Germinal center (tissue), 1 donor: Measurements from ENCODE around the gene FAM83C.

Experiments used
- DNase-seq: peaks from one replicate; pipeline ENCODE4 v3.0.0; 2012; ENCODE audit warnings: mixed read lengths, low spot score

FAM83C gene

DNA sequence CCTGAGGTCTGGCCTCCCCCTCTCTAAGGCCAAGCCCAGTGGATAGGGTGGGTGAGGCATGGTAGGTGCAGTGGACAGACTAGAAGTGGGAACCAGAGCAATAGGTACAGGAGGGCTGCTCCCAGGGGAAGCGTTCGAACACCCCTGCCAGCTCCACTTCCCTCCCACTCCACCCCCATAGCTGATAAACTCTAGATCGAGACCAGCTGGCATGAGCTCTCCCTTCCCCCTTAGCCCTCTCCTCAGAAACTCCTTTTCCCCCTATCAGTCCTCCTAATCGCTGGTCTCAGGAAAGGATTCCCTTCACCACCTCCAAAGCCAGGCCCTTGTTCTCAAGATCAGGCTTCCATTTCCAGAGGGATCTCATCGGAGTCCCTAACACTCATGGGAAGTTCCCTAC is 6.0 kb upstream of the FAM83C start:
- DNase-seq, result no peak

DNA sequence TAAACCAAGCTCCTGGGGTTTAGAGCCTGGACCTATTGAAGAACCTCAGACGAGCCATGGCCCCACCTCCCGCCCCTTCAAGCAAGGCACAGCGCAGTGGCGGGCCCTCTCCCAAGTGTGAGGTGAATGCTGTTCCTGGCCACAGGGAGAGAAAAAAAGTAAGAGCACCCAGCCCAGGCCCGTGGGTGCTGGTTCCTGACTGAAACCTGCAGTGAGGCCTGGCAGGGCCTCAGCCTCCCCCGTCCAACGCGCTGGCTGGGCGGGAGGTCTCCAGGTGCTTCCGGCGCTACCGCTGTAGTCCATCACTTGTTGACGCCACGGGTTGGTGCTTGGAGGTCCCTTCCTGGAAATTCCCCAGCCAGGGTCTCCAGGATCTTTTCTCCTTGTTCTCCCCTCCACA is 5.5 kb upstream of the FAM83C start:
- DNase-seq, result no peak

DNA sequence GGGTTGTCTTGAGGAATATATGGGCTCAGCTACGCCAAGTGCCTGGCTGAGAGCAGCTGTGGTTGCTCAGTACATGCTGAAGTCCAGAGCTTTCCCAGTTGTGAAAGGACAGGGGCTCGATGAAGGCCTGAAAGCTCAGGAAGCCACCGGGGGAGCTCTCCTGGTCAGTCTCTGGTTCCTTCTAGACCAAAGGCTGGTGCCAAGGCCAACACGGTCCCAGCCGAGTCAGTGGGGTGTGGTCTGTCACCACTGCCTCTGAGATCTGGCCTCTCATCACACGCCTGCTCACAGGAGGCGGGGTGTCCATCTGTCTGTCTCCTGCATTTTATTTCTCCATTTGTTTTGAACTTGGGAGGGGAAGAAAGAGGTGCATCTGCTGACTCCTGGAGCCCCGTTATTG is 4.9 kb upstream of the FAM83C start:
- DNase-seq, result no peak

DNA sequence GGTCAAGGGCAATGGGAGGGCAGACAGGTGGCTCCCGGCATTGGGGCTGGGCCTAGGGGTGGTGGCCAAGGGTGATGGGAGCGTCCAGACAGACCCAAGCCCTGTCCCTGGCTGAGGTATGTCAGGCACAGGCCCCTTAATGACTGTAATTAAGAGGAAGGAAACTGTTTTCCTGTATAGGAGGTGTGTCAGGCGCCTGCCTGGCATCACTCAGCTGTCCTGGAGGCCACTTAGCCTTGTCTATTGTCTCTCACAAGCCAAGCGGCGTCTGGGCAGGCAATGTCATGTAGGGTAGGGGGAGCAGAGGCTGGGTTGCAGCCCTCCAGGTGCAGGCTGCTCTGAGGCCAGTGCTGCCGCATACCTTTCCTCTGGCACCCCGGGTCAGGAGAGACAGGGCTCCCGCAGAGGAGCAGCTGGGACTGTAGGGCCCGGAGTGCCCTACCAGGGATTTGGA is 3.9 kb upstream of the FAM83C start:
- no peak for DNase-seq

DNA sequence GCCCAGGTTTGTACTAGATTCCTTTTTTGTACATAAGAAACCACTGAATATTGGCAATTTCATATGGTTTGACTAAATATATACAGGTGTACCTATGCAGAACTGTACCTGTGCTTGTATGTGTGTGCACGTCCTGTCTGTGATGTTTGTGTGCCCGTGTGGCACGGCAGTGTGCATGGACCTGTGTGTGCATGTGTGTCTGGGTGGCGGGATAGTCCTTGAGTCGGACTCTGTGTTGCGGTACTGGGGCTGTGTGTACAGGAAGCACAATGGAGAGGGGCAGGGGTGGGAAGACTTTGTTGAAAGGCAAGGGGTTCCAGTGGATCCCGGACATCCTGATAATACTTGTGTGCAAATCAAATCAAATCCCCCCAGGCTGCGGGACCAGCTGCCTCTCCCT is 3.4 kb upstream of the FAM83C start:
- no peak for DNase-seq

DNA sequence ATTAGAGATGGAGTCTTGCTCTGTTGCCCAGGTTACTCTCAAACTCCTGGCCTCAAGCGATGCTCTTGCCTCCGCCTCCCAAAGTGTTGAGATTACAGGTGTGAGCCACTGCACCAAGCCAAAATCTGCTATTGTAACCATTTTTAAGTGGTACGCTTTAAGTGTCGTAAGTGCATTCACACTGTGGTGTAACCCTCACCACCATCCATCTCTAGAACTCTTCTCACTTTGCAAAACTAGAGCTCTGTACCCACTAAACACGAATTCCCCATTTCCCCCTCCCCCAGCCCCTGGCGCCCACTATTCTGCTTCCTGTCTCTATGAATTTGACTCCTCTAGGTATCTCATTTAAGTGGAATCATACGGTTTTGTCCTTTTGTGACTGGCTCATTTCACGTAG is 2.8 kb upstream of the FAM83C start:
- DNase-seq, result no peak

DNA sequence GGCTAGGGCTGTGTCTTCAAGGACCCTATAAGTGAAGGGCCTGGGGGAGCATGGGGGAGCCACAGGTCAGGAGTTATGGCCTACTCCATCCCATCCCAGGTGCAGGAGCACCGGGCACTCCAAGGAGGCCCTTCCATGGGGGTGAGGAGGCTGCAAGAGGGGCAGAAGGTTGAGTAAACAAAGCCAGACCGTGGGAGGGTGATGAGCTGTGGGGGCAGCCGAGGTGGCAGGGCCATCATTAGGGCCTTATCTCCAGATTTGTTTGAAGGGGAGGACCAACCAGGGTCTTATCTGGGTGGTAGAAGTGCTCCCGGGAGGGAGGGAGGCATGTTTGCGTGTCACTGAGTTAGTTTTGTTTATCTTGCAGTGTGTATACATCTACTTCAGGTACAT is 2.1 kb upstream of the FAM83C start:
- no peak for DNase-seq

DNA sequence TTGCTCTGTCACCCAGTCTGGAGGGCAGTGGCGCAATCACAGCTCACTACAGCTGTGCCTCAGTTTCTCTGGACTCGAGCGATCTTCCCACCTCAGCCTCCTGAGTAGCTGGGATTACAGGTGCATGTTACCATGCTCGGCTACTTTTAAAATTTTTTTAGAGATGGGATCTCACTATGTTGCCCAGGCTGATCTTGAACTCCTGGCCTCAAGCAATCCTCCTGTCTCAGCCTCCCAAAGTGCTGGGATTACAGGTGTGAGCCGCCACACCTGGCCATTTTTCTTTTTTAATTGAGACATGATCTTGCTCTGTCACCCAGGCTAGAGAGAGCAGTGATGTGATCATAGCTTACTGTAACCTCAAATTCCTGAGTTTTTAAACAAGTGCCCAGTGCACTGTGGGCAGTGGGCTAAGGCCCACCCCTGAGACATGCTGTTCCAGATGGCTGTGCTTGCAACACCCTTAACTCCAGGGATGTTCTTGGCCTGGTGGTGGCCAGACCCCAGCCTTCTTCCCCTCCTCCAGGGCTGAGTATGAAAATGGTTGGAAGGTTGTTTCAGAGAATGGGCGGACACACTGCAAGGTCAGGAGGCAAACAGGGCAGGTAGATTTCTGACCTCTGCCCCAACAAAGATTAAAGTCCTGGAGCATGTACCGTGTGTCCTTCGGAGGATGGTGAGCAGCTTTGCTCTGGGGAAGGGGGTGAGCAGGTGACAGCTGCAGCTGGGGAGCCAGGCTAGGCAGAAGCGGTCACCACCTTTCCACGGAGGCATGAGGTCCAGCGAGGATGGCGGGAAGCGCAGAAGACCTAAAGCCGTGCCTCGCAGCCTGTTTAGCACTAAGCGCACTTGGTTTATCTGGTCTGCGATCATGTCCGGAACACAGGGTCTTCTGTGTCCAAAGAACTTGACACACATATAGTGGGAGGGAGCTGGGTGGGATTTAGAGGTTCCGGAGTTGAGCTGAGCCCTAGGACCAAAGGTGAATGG is 1.4 kb upstream of the FAM83C start:
- DNase-seq, result no peak

DNA sequence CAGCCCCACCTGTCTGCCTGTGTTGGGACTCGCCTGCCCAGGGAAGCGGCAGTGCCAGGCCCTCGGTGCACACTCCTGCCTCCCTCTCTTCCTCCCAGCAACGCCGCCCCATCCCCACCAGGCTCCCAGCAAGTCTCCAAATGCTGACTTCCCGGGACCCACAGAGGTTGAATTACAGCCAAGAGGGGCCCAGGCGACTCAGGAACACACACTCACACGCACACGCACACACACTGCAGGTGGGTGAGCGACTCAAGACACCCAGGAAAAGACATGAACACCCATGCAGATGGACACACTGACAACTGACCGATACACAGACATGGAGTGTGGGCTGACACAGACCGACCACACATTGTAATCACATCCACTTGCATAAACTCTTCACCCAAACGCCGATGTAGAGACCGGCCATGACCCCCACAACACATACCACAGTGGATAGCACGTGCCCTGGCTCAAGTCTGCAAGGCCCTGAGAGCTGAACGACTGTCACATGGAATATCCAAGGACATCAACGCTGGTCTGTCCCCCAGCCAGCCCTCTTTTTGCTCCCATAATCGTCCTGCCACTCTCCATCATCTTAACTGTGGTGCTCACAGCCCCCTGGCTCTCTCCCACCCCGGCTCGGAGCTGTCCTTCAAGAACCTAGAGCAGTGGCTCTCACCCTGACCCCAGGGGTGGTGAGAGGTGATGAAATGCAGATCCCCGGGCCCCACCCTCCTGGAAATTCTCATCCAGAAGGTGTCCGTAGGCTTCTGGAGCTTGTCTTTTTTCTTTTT is 470 bp upstream of the FAM83C start:
- DNase-seq, result no peak

DNA sequence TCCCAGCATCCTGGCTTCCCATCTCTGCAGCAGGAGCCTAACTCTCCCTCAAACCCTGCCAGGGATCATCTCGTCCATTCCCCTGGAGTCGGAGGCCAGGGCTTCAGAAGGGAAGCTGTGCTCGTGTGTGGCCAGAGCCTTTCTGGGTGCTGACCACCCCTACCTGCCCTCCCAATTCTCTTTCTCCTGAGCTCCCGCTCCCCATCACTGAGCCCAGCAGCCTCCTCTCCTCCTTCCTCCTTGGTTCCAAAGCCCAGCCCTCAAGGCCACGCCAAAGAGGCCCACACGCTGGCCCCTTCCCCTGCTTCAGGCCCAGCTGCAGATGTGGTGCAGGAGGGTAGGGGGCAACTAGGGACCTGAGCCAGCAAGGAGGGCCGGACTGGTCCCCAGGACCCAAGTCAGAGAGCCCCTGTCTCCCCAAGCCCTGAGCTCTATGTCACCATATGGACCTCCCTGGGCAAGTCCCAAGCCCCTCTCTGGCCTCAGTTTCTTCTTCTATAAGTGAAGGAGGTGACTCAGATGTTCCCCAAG is 1.3 kb downstream of the FAM83C start:
- DNase-seq, result no peak

DNA sequence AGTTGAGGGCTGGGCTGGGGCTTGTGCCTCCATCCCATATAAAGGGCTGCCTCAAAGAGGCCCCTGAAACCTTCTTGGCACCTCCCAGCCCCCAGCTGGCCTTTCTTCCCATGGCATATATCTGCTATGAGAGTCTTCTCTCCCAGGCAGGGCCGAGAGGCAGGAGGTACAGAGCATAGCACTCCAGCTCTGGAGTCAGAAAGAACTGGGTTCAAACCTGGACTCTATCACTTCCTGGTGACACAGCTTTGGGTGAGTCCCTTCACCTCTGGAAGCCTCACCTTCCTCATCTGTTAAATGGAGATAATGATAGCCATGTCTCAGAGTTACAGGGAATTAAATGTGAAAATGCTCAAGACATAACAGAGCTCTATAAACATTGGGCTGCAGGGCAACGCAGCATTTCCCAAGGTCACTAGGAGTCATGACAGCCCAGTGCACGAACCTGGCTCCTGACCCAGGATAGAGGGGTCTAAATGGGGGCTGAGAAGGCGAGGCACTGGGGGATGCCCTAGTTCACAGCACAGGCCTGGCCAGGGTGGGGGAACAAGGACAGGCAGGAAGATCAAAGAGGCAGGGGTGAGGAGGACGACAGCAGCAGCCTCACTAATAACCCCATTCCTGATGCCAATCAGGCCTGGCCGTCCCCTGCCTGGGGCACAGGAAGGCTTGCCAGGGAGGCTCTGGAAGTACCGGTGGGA is 1.9 kb downstream of the FAM83C start:
- no peak for DNase-seq

DNA sequence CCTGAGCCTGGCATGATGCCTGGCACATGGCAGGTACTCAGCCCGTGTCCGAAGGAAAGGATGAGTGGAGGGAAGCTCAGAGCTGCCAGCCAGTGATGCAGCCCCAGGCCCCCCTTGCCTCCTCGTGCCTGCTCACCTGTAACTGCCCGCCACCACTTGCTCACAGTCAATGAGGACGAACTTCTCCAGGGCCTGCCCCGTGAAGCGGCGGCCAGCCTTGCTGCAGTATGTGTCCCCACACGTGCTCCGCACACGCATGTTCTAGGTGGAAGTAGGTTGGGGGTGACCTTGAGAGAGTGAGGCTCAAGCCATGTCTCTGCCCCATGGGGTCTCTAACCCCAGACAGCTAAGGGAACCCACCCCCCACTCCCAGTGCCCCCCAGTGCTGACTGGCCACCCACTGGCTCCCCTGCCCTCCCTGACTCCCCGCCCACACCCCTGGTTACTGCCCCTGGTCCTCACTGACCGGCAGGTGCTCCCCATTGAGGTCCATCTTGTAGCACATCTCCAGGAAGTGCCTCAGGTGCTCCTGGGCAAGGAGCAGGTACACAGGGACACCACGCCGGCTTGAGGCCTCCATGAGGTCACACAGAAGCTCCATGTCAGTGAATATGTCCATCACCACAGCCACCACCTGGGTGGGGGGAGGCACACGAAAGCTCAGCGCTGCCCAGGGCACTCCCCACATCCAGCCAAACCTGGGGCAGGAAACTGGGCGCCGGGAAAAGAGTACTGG is 3.7 kb downstream of the FAM83C start:
- DNase-seq, result no peak

DNA sequence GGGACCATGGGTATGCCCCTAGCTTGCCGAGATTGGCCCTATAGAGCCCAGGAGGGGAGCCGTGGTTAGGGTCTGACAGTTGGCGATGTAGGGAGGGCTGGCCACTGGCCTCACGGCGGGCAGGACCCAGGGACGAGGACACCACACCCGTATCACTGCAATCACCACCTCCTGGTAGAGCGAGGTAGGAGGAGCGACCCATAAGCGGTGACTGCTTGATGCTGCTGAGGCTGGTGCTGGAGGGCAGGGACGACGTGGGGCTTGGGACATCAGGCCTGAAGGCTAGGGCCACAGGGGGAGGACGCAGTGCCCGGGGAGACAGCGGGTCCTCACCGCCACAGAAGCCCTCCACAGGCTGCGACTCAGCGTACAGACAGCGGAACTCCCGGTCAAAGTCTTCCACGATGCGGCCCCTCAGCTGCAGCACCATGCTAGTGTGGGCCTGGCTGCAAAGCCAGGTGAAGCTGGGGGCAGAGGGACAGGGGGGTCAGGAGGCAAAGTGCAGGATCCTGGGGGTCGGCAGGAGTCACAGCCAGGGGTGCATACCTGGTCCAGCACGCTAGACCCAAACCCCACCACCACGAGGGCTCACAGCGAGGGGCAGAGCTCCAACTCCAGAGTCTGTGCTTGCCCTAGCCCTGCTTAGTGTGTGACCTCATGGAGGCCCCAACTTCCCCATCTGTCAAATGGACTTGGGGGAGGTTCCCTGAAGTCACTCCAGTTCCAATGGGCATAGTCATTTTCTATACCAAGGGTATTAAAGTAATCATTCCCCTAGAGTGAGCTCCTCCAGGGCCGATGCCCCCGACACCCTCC is 4.5 kb downstream of the FAM83C start:
- no peak for DNase-seq

DNA sequence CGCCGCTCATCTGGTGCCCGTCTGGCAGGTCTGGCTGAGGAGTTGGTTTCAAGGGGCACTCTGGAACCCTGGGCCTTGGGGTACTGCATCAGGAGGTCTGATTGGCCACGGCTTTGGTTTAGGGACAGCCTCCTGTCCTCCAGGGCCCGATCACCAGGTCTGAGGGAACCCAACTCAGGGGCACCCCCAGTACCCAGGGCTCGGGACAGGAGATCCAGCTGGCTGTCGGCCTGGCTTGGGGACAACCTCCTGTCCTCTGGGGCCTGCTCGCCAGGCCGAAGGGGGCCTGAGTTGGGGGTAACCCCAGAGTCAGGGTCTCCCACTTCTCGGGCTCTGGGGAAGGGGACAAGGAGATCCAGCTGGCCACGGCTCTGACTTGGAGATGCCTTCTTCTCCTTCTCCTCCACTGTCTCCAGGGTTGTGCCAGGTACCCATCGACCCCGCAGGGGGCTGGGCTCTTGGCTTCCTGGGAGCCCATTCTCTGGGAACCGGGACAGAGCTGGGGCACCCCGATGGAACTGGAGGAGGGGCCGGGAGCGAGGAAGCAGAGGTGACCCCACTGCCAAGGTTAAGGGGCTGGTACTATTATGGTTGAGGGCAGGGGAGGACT is 5.2 kb downstream of the FAM83C start:
- no peak for DNase-seq

DNA sequence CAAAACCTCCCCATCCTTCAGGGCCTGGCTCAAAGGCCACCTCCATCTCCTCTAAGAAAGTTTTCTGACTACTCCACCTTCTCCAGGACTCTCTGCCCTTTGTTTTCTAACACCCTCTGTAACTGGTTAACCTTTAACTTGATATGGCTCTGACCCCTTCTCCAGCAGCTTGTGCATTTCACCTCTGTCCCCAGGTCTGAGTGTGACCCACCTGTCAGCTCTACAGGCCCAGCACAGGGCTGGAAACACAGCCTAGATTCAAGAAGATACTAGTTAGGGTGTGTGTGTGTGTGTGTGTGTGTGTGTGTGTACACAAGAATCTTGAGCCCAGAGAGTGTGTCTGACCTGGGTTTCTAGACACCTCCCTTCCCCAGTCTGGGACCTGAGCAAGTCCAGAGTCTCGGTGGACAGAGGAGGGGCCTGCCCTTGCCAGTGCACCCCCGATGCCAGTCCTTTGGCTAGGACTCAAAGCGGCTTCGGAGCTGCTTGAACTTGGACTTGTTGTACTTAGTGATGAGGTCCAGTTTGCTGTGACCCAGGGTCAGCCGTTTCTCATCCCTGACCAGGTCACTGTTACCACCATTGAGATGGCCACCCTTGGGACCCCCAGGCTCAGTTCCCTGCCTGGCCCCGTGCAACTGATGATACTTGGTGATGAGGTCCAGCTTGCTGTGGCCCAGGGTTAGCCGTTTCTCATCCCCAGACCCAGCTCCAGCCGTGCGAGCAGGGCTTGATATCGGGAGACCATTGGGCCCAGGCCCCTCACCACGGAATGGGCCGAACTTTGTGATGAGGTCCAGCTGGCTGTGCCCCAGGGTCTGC is 5.9 kb downstream of the FAM83C start:
- DNase-seq, result no peak

DNA sequence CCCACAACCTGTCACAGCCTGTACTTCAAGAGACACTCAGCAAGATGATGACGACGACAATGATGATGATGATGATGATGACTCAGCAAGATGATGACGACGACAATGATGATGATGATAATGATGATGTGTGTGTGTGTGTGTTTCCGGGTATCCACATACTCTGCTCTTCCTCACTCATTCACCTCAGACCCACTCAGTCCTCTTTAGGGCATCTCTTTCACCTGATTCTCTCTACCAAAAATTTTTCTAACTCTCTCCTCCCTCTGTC is 6.5 kb downstream of the FAM83C start:
- DNase-seq, result no peak

DNA sequence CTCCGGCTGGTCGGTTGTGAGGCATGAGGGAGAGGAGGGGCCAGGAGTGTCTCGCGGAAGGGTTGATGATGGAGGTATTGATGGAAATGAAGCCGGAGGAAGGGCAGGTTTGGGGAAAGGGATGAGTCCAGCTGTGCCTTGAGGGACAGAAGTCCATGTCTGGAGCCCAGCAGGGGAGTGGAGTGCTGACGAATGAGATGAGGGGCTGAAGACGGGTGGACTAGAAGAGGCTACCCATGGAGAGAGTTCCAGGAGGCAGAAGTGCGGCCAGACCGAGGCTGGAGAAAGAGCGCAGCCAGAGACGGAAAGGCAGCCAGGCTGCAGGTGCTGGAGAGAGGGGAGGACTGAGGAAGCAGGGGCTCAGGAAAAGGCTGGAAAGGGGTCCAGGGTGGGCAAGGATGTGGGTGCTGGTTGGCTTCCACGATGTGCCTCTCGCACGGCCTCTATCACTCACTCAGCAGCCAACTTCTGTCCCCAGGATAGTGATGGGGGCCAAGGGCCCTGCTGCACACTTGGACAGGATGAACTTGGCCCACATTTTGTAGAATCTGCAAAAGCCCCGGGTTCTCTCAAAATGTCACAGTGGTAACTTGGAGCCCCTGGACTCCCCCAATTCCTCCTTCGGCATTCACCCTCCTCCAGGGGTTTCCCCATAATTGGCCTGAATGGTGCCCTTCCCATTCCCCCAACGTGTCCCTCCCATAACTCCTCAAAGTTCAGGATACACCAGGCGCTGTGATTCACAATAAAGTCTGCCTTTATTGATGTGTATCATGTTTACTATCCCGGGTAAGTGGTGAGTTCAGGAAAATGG is 7.0 kb downstream of the FAM83C start:
- DNase-seq, result no peak

DNA sequence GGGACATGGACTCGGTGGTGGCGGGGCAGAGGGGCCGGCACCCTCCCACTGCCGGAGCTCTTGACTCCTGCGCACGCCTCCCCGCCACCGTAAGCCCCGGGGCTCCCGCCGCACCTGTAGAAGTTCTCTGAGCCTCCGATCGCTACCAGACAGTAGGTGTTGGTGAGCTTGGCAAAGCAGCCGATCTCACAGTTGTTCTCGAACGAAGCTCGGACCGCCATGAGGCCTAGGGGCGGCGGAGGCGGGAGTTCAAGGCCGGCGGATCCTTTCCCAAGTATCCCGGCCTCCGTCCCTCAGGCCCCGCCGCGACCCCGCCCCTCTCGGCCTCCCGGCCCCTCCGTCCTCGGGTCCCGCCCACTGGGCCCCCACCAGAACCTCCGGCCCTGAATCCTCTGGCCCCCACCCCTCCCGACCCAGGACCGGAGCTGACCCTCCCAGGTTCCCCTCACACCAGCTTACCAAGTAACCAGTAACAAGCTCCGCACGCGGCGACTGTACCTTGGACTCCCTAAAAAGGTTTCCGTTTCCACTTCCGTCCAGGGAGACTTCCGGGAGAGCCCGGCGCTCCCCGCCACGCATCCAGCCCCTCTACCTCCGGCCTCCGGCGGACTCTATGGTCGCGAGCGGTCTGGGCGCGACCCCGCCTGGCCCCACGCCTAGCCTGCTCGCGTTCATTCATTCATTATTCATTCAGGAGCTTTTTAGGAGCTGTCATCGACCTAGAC is 7.8 kb downstream of the FAM83C start, which contains the start of gene EIF6:
Gene EIF6 (minus strand): TSS at position 506 of the 725 bp plus-strand sequence. CDS start 285 bp downstream, at position 221.
- DNase-seq, result peak; percentile 84
